Activated effector memory CD4-positive, alpha-beta T cell treated with Interleukin-2 at 50 U/mL for 16 hours (primary cell): ENCODE data around the gene BPIFA2.

Source experiments
- DNase-seq: peaks from one replicate; pipeline ENCODE4 v3.0.0-alpha.2; 2020

Gene BPIFA2

GRCh38 chr20:33203444-33203843 lies 35.5 kb downstream of the BPIFA2 start:
- no peak for DNase-seq

- peak; percentile 7 for DNase-seq
These were observed 41.8 kb downstream of the BPIFA2 start for GRCh38 chr20:33209789-33210188.

GRCh38 chr20:33210371-33210770 lies 42.4 kb downstream of the BPIFA2 start:
- no peak for DNase-seq

GRCh38 chr20:33211817-33212424 lies 44.0 kb downstream of the BPIFA2 start:
- DNase-seq = no peak

GRCh38 chr20:33217052-33217451 lies 49.1 kb downstream of the BPIFA2 start, which contains the start of gene BPIFA3:
Gene BPIFA3 (plus strand): TSS chr20:33217352. CDS start chr20:33217537, 185 bp downstream.
- no peak for DNase-seq

- no peak for DNase-seq
These were observed 56.4 kb downstream of the BPIFA2 start for GRCh38 chr20:33224399-33224798.

- DNase-seq = no peak
These were observed 61.9 kb downstream of the BPIFA2 start for GRCh38 chr20:33229843-33230242.
